Mammary epithelial cell (primary cell): ENCODE data around the gene SLC25A25.

Experiments used
- EZH2 ChIP-seq: IDR thresholded peaks from 2 replicates; pipeline ENCODE4 v1.6.1; 2012; ENCODE audit warnings: low read length, inconsistent platforms, borderline replicate concordance
- TF ChIP-seq, protein P1 (sequence below), 2 donors: IDR thresholded peaks in 1 of 2; conservative IDR thresholded peaks in 1 of 2; 2 replicates each; pipeline ENCODE4 v1.5.1; 2011 to 2012; ENCODE audit warnings: inconsistent platforms in 2 of 2, low read length in 2 of 2, mild to moderate bottlenecking in 2 of 2, control low read depth in 1 of 2, low read depth in 1 of 2; ENCODE audit not compliant: insufficient read depth in 1 of 2; ENCODE audit errors: extremely low read depth in 1 of 2

DNA sequence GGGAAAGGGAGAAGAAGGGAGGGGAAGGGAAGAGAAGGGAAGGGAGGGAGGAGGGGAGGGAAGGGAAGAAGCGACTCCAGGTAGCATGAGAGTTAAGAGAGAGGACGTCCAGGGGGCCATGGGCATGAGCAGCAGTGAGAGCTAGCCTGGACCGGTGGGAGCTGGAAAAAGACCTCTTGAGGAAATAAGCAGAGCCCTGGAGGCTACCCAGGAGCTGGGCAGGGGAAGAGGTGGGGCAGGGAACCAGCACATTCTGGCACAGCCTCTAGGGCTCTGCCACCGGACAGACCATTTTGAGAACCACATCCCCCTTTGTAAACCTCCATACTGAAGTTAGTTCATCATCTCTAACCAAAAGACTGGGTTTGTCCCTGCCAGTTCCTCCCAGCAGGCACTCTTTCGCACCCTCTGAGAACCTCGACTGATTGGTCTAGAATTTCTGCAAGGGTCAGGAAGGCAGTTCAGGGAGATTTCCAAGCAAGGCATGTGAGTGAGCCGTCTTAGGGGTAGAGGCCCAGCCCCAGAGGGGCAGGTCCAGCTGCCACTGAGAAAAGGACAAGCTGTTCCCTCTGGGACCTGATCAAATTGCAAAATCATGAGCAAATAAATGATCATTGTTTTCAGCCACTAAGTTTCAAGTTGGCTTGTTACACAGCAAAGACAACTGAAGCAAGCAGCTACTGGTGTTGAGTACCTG lies 12.5 kb upstream of the SLC25A25 start:
- no peak for TF ChIP-seq EZH2
- TF ChIP-seq, protein P1, sequence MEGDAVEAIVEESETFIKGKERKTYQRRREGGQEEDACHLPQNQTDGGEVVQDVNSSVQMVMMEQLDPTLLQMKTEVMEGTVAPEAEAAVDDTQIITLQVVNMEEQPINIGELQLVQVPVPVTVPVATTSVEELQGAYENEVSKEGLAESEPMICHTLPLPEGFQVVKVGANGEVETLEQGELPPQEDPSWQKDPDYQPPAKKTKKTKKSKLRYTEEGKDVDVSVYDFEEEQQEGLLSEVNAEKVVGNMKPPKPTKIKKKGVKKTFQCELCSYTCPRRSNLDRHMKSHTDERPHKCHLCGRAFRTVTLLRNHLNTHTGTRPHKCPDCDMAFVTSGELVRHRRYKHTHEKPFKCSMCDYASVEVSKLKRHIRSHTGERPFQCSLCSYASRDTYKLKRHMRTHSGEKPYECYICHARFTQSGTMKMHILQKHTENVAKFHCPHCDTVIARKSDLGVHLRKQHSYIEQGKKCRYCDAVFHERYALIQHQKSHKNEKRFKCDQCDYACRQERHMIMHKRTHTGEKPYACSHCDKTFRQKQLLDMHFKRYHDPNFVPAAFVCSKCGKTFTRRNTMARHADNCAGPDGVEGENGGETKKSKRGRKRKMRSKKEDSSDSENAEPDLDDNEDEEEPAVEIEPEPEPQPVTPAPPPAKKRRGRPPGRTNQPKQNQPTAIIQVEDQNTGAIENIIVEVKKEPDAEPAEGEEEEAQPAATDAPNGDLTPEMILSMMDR (conservative IDR thresholded peaks at IDR 0.05 in 1 of 2, IDR thresholded peaks at IDR 0.05 in 1 of 2; ENCODE audit: extremely low read depth in 1 of 2, insufficient read depth in 1 of 2, low read depth in 1 of 2, low read length in 2 of 2): no peak
